Myocyte (in vitro differentiated cells): ENCODE data around the gene HOXB7. TPM values are rescaled to one million over a fixed set of nuclear protein-coding genes. Genes with fewer than 3 reads are reported as not detected.

Experiments
- DNase-seq: peaks from one replicate; pipeline ENCODE4 v3.0.0-alpha.2; 2012; ENCODE audit warnings: low read depth
- total RNA-seq: library from RNA; depleted of rRNA; stranded (reverse); fragments of >200 nt; gene quantifications from 2 replicates; pipeline ENCODE4 v1.2.3, GENCODE V29; 2014

HOXB7 gene
- total RNA-seq, 1 donor from 2014 or later: 30.4 TPM

- DNase-seq: no peak
Measured at GRCh38 chr17:48569674-48570324, 41.0 kb downstream of the HOXB7 start.

GRCh38 chr17:48569240-48569582 is 41.6 kb downstream of the HOXB7 start:
- DNase-seq: no peak

GRCh38 chr17:48568499-48569239 is 42.1 kb downstream of the HOXB7 start:
- DNase-seq: no peak

- DNase-seq: no peak
Measured at GRCh38 chr17:48567646-48568354, 43.0 kb downstream of the HOXB7 start.

- DNase-seq: no peak
Measured at GRCh38 chr17:48567209-48567608, 43.6 kb downstream of the HOXB7 start.

- no peak for DNase-seq
Measured at GRCh38 chr17:48566717-48567116, 44.1 kb downstream of the HOXB7 start.

- no peak for DNase-seq
Measured at GRCh38 chr17:48565925-48566710, 44.7 kb downstream of the HOXB7 start.

- DNase-seq: no peak
Measured at GRCh38 chr17:48565022-48565554, 45.7 kb downstream of the HOXB7 start.

GRCh38 chr17:48564188-48565021 is 46.4 kb downstream of the HOXB7 start:
- no peak for DNase-seq

GRCh38 chr17:48563867-48564187 is 47.0 kb downstream of the HOXB7 start:
- no peak for DNase-seq

- DNase-seq: no peak
Measured at GRCh38 chr17:48563385-48563838, 47.4 kb downstream of the HOXB7 start.

GRCh38 chr17:48562934-48563333 is 47.9 kb downstream of the HOXB7 start:
- DNase-seq: no peak

- no peak for DNase-seq
Measured at GRCh38 chr17:48561884-48562810, 48.7 kb downstream of the HOXB7 start.

- DNase-seq: no peak
Measured at GRCh38 chr17:48559840-48560817, 50.7 kb downstream of the HOXB7 start.

GRCh38 chr17:48559122-48559839 is 51.5 kb downstream of the HOXB7 start:
- DNase-seq: no peak

- DNase-seq: no peak
Measured at GRCh38 chr17:48558831-48559121, 52.0 kb downstream of the HOXB7 start.

- no peak for DNase-seq
Measured at GRCh38 chr17:48558057-48558830, 52.6 kb downstream of the HOXB7 start.
